Stimulated activated CD8-positive, alpha-beta memory T cell treated with anti-CD3 and anti-CD28 coated beads, Interleukin-7, amount 100 ng/mL, for 1 hour (primary cell): ENCODE results near the gene DBNL.

Source experiments
- DNase-seq, 2 donors: peaks; one replicate each; pipeline ENCODE4 v3.0.0-alpha.2; 2020; ENCODE audit warnings: low read depth in 2 of 2

DBNL gene

GRCh38 chr7:44109991-44110390, 65.5 kb downstream of the DBNL start:
- DNase-seq: no peak

GRCh38 chr7:44110719-44111635, 66.5 kb downstream of the DBNL start:
- no peak for DNase-seq
